ENCODE data around the gene TECTA.

DNA sequence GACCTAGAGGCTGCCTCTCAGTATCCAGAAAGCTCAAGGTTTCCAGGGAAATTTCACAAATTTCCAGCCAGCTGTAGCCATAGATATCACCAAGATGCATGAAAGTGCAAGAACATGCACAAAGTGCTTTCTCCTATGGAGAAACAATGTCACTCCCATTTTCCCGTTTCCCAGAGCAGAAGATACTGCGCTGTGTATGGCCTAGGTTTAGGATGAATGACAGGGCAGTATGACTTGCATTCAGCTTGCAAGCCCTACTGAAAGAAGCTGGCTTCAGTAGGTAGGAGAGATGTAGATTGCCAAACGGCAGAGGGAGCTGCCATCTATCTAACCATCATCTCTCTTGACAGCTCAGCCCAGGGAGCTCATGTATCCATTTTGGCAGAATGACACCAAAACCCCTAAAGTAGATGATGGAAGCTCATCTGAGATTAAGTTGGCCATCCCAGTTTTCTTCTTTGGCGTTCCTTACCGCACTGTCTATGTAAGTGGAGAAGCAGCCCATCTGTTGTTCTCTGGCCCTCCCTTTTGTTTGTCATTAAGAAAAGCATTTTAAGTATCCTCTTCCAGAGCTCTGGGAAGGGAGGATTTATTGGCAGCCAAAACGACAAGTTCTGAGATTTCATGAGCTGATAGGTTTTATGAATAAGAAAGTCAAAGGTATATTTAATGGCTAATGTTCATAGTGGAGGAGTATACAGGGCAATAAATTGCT, 4.6 kb downstream of the TECTA start:
- no peak for TF ChIP-seq EZH2phosphoT487 (IDR thresholded peaks at IDR 0.05; ENCODE audit: borderline replicate concordance, low read length)
- TF ChIP-seq, protein P1, sequence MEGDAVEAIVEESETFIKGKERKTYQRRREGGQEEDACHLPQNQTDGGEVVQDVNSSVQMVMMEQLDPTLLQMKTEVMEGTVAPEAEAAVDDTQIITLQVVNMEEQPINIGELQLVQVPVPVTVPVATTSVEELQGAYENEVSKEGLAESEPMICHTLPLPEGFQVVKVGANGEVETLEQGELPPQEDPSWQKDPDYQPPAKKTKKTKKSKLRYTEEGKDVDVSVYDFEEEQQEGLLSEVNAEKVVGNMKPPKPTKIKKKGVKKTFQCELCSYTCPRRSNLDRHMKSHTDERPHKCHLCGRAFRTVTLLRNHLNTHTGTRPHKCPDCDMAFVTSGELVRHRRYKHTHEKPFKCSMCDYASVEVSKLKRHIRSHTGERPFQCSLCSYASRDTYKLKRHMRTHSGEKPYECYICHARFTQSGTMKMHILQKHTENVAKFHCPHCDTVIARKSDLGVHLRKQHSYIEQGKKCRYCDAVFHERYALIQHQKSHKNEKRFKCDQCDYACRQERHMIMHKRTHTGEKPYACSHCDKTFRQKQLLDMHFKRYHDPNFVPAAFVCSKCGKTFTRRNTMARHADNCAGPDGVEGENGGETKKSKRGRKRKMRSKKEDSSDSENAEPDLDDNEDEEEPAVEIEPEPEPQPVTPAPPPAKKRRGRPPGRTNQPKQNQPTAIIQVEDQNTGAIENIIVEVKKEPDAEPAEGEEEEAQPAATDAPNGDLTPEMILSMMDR (IDR thresholded peaks at IDR 0.05; ENCODE audit: low read depth, low read length, poor library complexity, severe bottlenecking), result no peak

All from DOHH2 (cell line).